Hepatic stellate cell (primary cell): ENCODE data around the gene ARHGEF2.
"Not testable (repeated sequence)": the region's sequence is repeated elsewhere in the genome, so short reads cannot be mapped to it uniquely, and the experiment has no call there.

Source experiments
- DNase-seq: peaks from one replicate; pipeline ENCODE4 v3.0.0; 2011; ENCODE audit warnings: low spot score

ARHGEF2 gene

GRCh38 chr1:155990005-155990739, 11.8 kb upstream of the ARHGEF2 start:
- DNase-seq, result no peak

GRCh38 chr1:155989242-155990004, 11.1 kb upstream of the ARHGEF2 start:
- peak; percentile 70 for DNase-seq

- not testable (repeated sequence) for DNase-seq
Observed at GRCh38 chr1:155984903-155985645, 6.7 kb upstream of the ARHGEF2 start.

GRCh38 chr1:155984341-155984740, 6.0 kb upstream of the ARHGEF2 start:
- DNase-seq, result no peak

DNA sequence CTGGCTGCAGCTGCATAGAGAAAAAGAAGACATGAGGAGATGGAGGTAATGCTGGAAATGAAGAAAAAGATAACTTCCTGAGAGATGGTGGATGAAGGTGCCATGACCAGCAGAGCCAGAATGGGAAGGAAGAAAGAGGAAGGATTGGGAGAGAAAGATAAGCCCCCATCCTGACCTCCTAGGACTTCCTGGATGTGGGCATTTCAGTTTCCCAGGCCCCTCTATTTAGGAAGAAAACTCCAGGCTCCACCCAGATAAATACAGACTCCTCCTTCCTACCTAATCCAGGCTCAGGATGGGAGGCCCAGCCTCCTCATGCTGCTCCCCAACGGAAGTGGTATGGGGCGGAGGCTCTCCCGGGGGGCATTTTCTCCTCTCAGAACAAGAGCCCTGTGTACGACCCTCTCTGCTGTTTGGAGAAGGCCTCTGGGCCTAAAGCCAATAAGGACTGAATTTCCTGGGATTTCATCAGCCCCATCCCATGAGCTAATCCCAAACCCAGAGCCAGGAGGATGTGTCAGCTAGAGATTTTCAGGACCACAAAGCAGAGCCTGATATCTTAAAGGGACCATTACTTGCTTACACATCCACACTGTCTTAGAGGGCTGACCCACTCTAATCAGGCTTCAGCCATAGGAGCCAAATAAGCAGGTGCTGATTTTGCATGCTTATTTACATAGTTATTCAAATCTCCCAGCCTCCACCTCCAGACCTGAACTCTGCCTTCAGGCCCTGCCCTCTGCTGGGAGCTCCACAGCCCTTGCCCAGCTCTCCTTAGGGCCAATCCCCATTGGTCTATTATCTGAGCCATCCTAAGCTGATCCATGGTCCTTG, 5.1 kb upstream of the ARHGEF2 start:
- peak; percentile 91 for DNase-seq

DNA sequence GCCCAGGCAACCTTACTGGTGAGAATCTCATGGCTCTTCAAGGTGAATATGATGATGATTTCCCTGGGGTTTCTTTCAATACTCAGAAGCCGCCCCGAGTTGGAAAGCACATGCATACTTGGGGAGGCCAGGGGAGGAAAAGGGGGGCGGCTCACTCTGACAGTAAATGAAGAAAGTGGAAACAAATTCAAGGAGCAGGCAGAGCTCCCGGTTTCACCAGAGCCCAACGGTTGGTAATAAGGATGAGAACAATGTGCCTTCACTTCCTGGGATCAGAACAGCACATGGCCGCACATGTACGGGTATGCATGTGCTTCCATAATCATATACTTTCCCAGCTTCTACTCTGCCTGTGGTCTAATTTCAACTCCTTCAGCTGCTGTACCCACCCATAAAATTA, 3.8 kb upstream of the ARHGEF2 start:
- no peak for DNase-seq

DNA sequence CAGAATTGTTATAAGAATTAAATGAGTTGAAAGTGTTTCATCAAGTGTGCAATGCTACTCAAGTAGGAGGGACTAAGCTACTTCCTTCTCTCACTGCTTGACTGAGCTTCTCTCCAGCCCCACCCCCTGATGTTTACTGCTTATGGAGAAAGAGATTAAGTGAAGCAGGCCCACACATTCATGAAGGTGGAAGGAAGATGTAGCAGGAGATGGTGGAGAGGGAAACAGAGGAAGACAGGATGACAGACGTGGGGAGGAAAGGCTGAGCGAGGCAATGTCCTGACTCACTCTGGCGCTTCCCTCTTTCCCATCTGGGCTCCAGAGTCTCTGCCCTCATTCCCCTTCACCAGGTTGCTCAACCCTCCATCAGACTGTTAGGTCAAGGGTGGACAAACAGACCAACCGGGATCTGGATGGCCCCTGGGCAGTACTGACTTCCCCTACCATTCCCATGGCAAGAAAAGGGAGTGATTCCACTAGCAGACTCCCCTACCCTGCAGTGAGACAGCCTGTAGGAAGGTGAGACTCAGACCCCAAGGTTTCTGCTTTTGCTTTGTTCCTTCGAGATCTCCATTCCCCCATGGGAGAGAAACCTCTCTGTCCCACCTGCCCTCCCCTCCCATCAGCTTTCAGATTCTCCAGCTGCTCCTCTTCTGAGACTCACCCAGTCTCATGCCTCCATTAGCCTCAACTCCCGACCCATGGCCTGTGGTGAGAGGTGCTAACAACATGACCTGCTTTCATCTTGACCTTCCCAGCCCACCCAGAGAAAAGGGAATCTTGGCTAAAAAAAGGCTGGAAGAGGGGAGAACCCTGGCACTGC, 3.1 kb upstream of the ARHGEF2 start:
- peak; percentile 81 for DNase-seq

DNA sequence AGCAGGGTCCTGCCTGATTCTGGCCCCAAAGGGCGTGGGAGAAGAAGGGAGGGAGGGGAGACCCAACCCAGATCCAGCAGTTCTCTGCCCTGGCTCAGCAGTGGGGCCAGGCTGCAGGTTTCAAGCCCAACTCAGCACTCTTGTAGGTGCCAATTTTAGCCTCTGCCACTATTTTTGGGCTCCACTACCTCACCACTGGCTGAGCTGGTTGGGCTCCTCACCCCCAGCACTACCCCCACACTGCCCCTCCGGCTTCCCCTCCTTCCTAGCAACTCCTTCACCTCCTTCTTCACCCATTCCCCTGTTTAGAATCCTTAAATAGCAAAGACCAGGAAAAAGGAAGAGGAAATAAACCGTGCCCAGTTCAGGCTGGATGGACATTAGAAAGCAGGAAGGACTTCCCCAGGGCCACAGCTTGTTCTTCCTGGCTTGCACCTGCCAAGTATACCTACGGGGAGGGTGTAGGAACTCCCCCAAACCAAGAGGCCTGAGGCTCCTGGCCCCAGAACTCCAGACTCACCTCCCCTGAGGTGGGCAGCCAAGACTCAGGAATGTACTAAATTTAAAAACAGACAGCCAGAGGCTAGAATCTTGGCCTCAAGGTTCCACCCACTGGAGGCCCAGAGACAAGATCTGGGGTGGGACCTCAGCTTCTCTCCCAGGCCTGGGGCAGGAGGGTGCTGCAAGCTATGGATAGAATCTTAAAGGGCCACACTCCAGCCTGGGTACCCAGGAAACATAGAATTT, 1.4 kb upstream of the ARHGEF2 start:
- no peak for DNase-seq

DNA sequence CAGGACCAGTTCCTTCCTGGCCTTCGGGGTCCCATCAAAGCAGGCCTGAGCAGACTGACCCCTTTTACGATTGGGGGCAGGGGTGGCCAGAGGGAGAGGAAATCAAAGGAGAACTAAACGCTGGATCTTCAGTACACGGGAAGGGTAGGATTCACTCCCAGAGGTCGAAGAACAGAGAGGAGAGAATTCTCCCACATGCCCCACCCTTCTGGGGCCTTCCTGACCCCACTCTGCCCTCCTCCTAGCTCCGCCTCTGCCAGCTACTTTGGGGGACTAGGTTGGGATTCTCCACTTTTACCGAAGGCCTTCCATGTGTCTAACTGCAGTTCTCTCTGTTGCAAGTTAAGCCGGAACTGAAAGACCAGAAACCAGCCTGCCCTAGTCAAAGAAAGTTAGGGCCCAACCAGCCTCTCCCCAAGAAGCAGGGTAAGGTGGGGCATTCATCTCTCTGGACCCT, 654 bp upstream of the ARHGEF2 start:
- no peak for DNase-seq

GRCh38 chr1:155977690-155978324, 540 bp downstream of the ARHGEF2 start:
- no peak for DNase-seq

DNA sequence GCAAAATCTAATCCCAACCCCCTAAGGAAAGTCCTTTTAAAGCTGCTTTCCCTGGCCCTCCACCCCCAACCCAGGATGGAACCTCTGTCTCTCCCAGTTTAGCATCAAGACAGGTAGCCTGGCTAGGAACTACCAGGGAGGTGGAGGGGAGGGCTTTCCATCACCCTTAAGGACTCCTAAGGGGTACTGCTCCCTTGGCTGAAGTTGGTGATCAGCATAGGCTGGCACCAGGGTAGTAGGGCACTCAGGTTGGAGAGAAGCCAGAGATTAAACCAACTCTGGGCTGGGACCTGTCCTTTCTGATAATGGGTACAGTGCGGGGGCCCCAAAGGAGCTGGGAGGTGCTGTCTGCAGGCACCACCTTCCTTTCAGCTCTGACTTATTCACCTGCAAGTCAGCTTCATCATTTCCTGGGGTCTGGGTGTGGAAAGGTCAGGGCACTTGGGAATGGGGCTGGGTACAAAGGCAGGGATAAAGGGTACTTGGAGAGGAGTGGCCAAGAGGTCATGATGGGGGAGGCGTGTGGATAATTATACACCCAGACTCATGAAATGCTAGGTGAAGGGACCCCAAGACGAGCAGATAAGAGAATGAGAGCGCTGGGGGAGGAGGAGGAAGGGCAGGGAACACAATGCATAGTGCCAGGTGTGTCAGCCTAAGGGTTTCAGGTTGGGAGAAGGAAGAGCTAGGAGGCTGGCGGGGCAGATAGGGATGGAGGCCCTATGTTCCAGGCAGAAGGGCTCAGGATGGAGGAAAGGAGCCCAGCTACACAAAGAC, 1.2 kb downstream of the ARHGEF2 start:
- DNase-seq, result no peak

- peak; percentile 92 for DNase-seq
Observed at GRCh38 chr1:155976062-155976912, 2.1 kb downstream of the ARHGEF2 start.

DNA sequence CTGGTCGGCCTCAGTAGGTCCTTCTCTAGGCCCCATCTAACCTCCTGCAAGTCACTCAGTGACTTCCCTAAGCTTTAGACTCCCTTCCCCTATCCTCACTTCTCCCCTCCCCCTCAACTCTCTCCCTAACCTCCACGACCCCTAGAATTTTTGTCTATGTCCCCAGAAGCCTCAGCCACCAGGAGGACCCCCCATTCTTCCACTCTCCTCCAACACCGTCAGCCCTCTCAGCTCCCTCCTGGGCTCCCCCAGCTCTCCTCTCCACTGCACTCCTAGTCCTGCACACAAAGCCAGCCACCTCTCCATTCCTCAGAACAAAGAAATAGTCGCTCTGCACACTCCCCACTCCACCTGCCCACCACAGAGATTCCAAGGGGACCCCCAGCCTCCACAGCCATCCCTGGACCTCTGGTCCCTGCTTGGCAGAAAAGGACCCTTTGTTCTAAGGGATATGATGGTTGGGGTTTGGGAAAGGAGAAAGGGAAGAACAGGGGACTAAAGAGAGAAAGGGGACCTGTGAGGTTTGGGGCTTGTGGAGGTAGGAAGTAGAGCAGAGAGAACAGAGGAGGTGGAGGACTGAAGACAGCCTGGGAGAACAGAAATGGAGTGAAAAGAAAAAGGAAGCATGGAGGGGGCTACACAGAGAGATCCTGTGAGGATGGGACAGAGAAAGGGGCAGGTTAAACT, 2.8 kb downstream of the ARHGEF2 start:
- DNase-seq, result no peak

GRCh38 chr1:155974208-155975115, 3.9 kb downstream of the ARHGEF2 start:
- DNase-seq, result no peak

GRCh38 chr1:155973723-155974122, 4.6 kb downstream of the ARHGEF2 start:
- no peak for DNase-seq
